IPS-11a (cell line): ENCODE measurements around the gene P2RX4.
"Not testable (repeated sequence)": the region's sequence is repeated elsewhere in the genome, so short reads cannot be mapped to it uniquely, and the experiment has no call there.

Source experiments
- H3K4me3 ChIP-seq: one replicate; pipeline ENCODE4 v1.5.1; 2013; ENCODE audit warnings: low read depth, low read length, control low read depth

P2RX4 gene

GRCh38 chr12:121188227-121188626 is 21.7 kb upstream of the P2RX4 start:
- no peak overlapping the region for H3K4me3 ChIP-seq

GRCh38 chr12:121189131-121189530 is 20.8 kb upstream of the P2RX4 start:
- no peak overlapping the region for H3K4me3 ChIP-seq

GRCh38 chr12:121189619-121190155 is 20.2 kb upstream of the P2RX4 start:
- no peak overlapping the region for H3K4me3 ChIP-seq

- no peak overlapping the region for H3K4me3 ChIP-seq
Measured at GRCh38 chr12:121190523-121191031, 19.4 kb upstream of the P2RX4 start.

- no peak overlapping the region for H3K4me3 ChIP-seq
Measured at GRCh38 chr12:121191151-121191550, 18.8 kb upstream of the P2RX4 start.

DNA sequence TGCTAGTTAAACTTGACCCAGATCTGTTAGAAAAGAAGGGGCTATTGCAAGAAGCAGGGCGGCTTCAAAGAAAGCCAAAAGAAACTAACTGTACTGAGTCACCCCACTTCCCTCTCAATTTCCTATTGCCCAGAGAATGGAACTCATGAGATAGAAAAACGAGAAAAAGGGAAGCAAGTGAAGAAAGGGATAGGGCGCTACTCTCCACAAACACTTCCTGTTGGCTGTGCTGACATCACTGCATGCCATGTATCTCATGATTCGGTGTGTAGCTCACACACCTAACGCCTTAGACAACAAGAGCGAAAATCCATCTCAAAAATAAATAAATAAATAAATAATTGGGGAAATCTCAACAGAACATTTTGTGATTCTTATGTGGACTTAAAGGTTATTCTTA is 13.0 kb upstream of the P2RX4 start:
- H3K4me3 ChIP-seq = no peak overlapping the region

- H3K4me3 ChIP-seq = no peak overlapping the region
Measured at GRCh38 chr12:121198949-121199348, 11.0 kb upstream of the P2RX4 start.

DNA sequence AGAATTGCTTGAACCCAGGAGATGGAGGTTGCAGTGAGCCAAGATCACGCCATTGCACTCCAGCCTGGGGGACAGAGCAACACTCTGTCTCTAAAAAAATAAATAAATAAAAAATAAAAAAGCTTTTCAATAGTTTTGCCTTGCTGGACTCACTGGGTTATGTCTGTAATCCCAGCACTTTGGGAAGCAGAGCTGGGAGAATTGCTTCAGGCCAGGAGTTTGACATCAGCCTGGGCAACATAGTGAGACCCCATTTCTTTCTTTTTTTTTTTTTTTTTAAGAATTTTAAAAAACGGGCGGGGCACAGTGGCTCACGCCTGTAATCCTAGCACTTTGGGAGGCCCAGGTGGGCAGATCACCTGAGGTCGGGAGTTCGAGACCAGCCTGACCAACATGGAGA is 8.8 kb upstream of the P2RX4 start:
- H3K4me3 ChIP-seq = not testable (repeated sequence)

DNA sequence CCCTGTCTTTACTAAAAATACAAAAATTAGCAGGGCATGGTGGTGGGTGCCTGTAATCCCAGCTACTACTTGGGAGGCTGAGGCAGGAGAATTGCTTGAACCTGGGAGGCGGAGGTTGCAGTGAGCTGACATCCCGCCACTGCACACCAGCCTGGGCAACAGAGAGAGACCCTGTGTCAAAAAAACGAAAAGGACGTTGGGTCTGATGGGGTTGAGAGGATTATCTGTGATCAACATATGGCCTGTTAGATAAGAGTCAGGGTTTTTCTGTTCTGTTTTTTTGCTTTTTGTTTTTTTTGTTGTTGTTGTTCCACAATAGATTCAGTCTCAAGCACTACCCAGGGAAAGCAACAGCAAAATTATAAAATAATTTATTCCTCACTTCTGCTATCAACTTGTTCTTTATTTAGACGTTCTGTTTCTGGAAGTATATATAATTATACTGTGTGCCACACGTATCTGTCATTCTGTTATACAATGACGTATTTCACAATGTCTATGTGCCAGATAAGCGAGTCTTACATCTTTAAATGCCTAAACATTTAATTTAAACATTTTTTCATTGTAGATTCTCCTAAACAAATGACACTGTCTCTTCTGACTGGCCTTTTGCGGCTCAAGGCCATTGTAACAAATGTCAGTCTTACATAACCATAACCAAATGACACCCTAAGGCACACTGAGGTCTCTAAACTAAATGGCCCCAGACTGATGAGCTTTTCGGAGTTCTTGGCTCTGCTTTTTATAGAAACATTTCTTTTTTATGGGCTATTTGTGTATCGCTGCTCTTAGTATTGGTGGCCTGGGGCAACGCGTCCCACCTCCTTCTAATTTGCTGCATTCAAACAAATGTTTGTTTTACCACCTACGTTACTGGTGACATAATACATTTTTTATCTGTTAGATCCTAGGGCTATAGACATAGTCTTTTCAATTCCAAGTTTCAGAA is 7.2 kb upstream of the P2RX4 start:
- H3K4me3 ChIP-seq = no peak overlapping the region

GRCh38 chr12:121203482-121203881 is 6.4 kb upstream of the P2RX4 start:
- H3K4me3 ChIP-seq = no peak overlapping the region

- no peak overlapping the region for H3K4me3 ChIP-seq
Measured at GRCh38 chr12:121205491-121205890, 4.4 kb upstream of the P2RX4 start.

DNA sequence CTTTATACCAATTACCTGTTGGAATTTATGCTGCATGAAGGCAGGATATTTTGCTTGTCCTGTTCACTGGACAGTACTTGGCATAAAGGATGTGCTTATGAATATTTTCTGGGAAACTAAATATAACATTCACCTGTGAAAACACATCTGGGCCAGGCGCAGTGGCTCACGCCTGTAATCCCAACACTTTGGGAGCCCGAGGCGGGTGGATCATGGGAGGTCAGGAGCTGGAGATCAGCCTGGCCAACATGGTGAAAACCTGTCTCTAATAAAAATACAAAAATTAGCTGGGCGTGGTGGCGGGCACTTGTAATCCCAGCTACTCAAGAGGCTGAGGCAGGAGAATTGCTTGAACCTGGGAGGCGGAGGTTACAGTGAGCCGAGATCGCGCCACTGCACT is 1.4 kb upstream of the P2RX4 start:
- H3K4me3 ChIP-seq = not testable (repeated sequence)

DNA sequence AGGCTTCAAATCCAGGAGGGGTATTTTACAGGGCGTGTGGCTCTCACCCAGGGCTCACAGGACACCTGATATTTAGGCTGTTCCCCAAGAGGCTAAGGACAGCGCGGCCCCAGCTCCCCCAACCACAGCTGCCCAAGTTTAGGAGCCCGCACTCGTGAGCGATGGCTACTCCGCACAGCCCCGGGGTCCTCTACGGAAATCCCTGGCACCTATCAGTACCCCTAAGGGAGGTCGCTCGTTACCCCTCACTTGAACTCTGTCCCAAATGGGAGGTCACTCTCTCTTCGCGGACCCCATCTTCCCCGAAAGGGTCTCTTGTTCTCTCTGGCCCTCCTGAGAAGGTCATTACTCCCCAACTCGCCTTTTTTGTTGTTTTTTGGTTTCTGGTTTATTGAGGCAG is 708 bp upstream of the P2RX4 start:
- no peak overlapping the region for H3K4me3 ChIP-seq

GRCh38 chr12:121212875-121213274 is 2.9 kb downstream of the P2RX4 start:
- no peak overlapping the region for H3K4me3 ChIP-seq

DNA sequence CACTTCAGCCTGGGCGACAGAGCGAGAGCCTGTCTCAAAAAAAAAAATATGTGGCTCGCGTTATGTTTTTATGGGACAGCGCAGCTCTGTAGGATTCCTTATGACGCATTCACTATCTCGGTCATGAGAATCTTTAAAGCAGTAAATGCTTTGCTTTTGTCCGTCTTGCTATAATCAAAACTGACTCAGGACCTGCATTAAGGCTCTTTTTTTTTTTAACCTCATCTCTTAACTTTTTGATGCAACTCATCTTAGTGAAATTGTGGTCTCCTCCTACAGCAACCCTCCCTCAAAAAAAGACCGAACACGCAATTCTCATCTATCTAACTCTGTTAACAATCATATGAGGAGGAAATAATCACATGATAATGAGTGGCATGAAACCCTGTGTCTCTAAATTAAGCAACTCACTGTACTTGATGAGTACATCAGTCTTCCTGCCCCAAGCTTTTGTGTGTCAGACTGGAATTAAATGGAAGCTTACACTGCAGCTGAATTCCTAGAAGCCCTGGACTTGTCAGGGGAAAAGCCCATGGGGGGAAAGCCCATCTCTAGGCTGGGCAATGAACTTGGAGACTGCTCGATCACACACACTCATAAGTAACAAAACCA is 4.3 kb downstream of the P2RX4 start:
- no peak overlapping the region for H3K4me3 ChIP-seq

- no peak overlapping the region for H3K4me3 ChIP-seq
Measured at GRCh38 chr12:121214855-121215745, 5.2 kb downstream of the P2RX4 start.

DNA sequence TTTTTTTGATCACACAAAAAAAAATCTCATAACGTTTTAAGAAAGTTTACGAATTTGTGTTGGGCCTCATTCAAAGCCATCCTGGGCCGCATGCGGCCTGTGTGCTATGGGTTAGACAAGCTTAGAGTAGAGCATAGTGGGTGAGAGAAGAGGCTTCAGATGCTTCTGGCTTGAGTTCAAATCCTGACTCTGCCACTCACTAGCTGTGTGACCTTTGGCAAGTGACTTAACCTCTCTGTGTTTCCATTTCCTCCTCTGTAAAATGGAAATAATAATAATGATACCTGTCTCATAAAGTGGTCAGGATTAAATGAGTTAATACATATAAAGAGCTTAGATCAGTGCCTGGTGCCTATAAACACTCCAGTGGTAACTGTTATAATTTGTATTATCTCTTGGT is 6.2 kb downstream of the P2RX4 start:
- no peak overlapping the region for H3K4me3 ChIP-seq

DNA sequence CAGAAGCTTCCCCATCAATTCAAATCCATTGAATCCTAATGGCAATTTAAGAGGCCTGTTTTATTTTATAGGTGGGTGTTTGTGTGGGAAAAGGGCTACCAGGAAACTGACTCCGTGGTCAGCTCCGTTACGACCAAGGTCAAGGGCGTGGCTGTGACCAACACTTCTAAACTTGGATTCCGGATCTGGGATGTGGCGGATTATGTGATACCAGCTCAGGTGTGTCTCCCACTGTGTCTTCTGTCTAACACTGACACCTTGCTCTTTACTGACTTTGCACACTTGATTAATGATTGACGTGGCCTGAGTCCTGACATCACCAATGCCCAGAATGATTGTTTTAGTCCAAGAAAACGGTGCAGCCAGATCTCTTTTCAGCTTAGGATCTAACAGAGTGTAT is 7.1 kb downstream of the P2RX4 start:
- H3K4me3 ChIP-seq = no peak overlapping the region

GRCh38 chr12:121217761-121218160 is 7.8 kb downstream of the P2RX4 start:
- no peak overlapping the region for H3K4me3 ChIP-seq

DNA sequence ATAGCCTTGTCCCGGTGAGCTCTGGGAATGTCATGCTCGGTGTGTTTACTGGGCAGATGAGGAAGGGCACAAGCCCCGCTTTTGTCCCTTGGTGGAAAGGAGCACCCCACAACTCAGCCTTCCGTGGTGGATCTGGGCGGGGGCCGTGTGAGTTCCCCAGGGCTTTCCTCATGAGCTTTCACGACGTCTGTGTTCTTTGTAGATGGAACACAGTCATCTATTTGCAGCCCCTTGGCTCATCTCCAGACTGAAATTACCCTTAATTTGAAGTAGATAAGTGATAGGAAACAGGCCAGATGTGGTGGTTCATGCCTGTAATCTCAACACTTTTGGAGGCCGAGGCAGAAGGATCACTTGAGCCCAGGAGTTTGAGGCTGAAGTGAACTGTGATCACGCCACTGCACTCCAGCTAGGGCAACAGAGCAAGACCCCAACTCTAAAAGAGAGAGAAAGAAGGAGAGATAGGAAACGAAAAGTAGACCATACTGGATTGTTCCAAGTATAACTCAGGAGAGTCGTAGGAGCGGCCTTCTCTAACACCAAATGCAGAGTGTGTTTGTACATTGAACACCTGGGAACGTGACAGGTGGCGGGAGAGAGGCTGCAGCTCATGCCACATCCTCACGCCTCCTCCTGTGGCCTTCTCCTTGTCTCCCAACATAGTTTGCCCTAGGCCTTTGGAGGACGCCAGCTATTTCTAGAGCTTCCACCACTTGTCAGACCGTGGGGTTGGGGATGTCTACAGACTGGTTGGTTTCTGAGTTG is 8.8 kb downstream of the P2RX4 start:
- no peak overlapping the region for H3K4me3 ChIP-seq
